WTC11 (cell line): ENCODE measurements around the gene DESI1.

Experiments used
- MYBL2 ChIP-seq: sonication (generic); formaldehyde crosslinking; IDR thresholded peaks from 2 replicates; pipeline ENCODE4 v1.8.1; 2023; ENCODE audit warnings: mild to moderate bottlenecking, moderate library complexity, missing genetic modification reagents
- NFYB ChIP-seq: sonication (generic); formaldehyde crosslinking; conservative IDR thresholded peaks from 2 replicates; pipeline ENCODE4 v1.8.0; 2022; ENCODE audit warnings: low read depth, missing genetic modification reagents
- TF ChIP-seq, protein P1 (sequence below): sonication (generic); formaldehyde crosslinking; IDR thresholded peaks from 2 replicates; pipeline ENCODE4 v1.8.1; 2022; ENCODE audit warnings: mild to moderate bottlenecking, moderate library complexity, missing genetic modification reagents

DNA sequence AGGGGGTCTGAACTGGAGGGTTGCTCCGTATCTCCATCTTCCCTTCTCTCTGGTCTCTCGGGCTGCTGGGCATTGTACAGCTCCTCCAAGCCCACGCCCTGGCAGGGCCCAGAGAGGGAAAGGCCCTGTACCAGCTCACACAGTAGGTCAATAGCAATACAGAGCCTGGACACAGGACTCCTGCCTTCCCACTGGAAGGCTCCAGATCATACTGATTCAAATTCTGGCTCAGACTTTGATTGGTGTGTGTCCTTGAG lies 53.4 kb downstream of the DESI1 start:
- TF ChIP-seq, protein P1, sequence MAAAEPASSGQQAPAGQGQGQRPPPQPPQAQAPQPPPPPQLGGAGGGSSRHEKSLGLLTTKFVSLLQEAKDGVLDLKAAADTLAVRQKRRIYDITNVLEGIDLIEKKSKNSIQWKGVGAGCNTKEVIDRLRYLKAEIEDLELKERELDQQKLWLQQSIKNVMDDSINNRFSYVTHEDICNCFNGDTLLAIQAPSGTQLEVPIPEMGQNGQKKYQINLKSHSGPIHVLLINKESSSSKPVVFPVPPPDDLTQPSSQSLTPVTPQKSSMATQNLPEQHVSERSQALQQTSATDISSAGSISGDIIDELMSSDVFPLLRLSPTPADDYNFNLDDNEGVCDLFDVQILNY (CRISPR knock-in tag) = no peak
- no peak for TF ChIP-seq NFYB (CRISPR knock-in tag)
- TF ChIP-seq MYBL2 (CRISPR knock-in tag) = no peak
